ENCODE measurements around the gene PWWP2B. TPM values are rescaled to one million over a fixed set of nuclear protein-coding genes. Genes with fewer than 3 reads are reported as not detected.

Gene PWWP2B
- total RNA-seq: 12.9 and 14.6 TPM in 2 replicates
- long read RNA-seq, partial matches to known transcripts: 1 of 1 reads
- long read RNA-seq, other reads (novel, unspliced or antisense): 0 of 1 reads

GRCh38 chr10:132397036-132397541 lies at the start of gene PWWP2B:
PWWP2B (plus strand) TSS chr10:132397200; CDS start chr10:132397227, 27 bp downstream.
- peak within 1 kb of the TSS; percentile 83 for H3K4me3 Mint-ChIP-seq (ENCODE audit: unreplicated experiment)
- H3K36me3 Mint-ChIP-seq (ENCODE audit: unreplicated experiment): peaks cover 3% of the 10 kb centered on the region
- H3K27ac Mint-ChIP-seq (ENCODE audit: unreplicated experiment): peak within 1 kb of the TSS; percentile 85
- DNase-seq (ENCODE audit: extremely low spot score, unreplicated experiment): no peak
- no peaks in the 10 kb centered on the region for H3K27me3 Mint-ChIP-seq (ENCODE audit: unreplicated experiment)
- H3K9me3 Mint-ChIP-seq (ENCODE audit: unreplicated experiment): no peaks in the 10 kb centered on the region
- no peak for TF ChIP-seq CTCF (IDR thresholded peaks at IDR 0.05)
- H3K4me1 Mint-ChIP-seq (ENCODE audit: unreplicated experiment): peaks cover 26% of the 10 kb centered on the region

GRCh38 chr10:132347211-132347930 lies 49.6 kb upstream of the PWWP2B start:
- H3K27ac Mint-ChIP-seq (ENCODE audit: unreplicated experiment): no peak overlapping the region
- DNase-seq (ENCODE audit: extremely low spot score, unreplicated experiment): no peak

GRCh38 chr10:132347931-132348267 lies 49.1 kb upstream of the PWWP2B start:
- Mint-ChIP-seq H3K36me3 (ENCODE audit: unreplicated experiment) (peaks cover 31% of the 10 kb centered on the region), H3K27ac (ENCODE audit: unreplicated experiment) (no peak overlapping the region), H3K9me3 (ENCODE audit: unreplicated experiment) (no peaks in the 10 kb centered on the region), H3K4me1 (ENCODE audit: unreplicated experiment) (no peaks in the 10 kb centered on the region), H3K4me3 (ENCODE audit: unreplicated experiment) (no peak overlapping the region), H3K27me3 (ENCODE audit: unreplicated experiment) (no peaks in the 10 kb centered on the region)
- TF ChIP-seq CTCF (IDR thresholded peaks at IDR 0.05): no peak
- DNase-seq (ENCODE audit: extremely low spot score, unreplicated experiment): no peak

More at GRCh38 chr10:132347211-132347930, 49.6 kb upstream of the PWWP2B start:
- Mint-ChIP-seq H3K4me1 (ENCODE audit: unreplicated experiment) (no peaks in the 10 kb centered on the region), H3K27me3 (ENCODE audit: unreplicated experiment) (no peaks in the 10 kb centered on the region), H3K4me3 (ENCODE audit: unreplicated experiment) (no peak overlapping the region), H3K36me3 (ENCODE audit: unreplicated experiment) (peaks cover 34% of the 10 kb centered on the region), H3K9me3 (ENCODE audit: unreplicated experiment) (no peaks in the 10 kb centered on the region)
- TF ChIP-seq CTCF (IDR thresholded peaks at IDR 0.05): no peak

GRCh38 chr10:132349766-132350165 lies 47.2 kb upstream of the PWWP2B start:
- no peak overlapping the region for H3K4me3 Mint-ChIP-seq (ENCODE audit: unreplicated experiment)
- H3K27me3 Mint-ChIP-seq (ENCODE audit: unreplicated experiment): no peaks in the 10 kb centered on the region
- DNase-seq (ENCODE audit: extremely low spot score, unreplicated experiment): no peak

More at GRCh38 chr10:132349766-132350165, 47.2 kb upstream of the PWWP2B start:
- Mint-ChIP-seq H3K4me1 (ENCODE audit: unreplicated experiment) (no peaks in the 10 kb centered on the region), H3K36me3 (ENCODE audit: unreplicated experiment) (peaks cover 25% of the 10 kb centered on the region), H3K9me3 (ENCODE audit: unreplicated experiment) (no peaks in the 10 kb centered on the region), H3K27ac (ENCODE audit: unreplicated experiment) (no peak overlapping the region)
- no peak for TF ChIP-seq CTCF (IDR thresholded peaks at IDR 0.05)
